Nucleus accumbens (tissue), 56 donors: ENCODE measurements around the gene MYH14.
A peak's percentile ranks its signal among the peaks of the same experiment; 100 is the strongest.

Experiments used
- DNase-seq, 56 donors: peaks; one replicate each; lab custom pipeline; 2025; lab: John Stamatoyannopoulos, UW

Gene MYH14

DNA sequence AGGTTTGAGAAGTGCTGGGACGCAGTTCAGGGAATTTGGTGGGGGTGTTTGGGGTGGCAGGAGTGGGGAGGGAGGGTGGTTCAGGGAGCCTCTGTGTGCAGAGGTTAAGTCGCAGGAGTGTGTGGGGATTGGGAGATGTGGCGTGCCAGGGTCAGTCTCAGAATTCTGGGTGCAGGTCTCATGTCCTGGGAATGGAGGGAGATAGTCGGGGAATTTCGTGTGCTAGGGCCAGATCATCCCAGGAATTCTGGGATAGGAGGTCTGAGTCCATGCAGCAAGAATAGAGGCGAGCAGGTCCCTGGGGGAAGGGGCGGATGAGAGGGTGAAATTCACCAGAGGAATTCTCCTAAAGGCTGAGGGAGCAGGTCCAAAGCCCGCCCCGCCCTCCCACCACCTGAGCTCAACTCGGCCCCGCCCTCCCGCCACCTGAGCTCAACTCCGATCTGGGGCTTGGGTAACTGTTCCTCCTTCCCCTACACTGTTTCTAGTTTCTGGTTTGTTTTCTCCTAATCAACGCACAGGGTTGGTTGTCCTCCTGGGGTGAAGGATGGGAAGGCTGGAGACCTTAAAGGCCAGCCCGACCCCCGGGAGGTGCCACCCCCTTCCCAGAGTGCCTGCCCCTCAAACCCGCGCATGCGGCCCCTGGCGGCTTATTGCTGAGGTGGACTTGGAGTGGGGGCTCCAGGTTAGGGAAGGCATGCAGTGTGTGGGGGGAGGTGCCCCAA lies 110.6 kb downstream of the MYH14 start:
- peak in 2 of 56 donors; percentile 21 to 42 for DNase-seq

- DNase-seq = peak in 1 of 56 donors; percentile 32
Observed at GRCh38 chr19:50314724-50315708, 111.6 kb downstream of the MYH14 start.

DNA sequence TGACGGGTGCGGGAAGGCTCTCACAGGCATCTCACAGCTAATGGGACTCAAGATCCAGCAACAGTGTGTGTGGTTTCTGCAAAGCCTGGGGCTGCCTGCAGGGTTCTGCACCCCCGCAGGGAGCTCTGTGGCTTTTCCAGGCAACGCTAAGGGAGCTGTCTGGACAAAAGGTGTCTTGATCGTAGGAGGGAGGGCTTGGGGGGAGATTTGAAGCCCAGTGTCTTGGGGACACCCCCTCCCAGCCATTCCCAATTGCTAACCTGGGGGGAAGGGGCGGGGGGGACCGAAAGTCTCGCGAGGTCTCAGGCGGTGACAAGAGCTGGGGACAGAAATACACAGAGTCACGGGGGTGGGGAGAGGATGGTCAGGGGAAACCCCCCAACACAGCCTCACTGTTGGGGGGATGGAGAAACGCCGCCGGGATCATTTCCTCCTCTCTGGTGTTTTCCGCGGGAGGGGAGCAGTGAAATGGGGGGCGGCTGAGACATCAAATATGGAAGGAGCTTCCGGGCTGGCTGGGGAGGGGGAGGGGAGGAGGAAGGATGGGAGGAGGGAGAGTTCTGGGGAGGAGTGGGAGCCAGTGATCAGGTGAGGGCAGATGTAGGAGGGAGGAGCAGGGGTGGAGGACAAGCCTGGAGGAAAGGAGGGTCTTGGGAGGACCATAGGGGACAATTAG lies 112.5 kb downstream of the MYH14 start:
- DNase-seq = peak in 27 of 56 donors; percentile 12 to 76 (median 45)

GRCh38 chr19:50317115-50317514 lies 113.7 kb downstream of the MYH14 start:
- no peak for DNase-seq

GRCh38 chr19:50318438-50318837 lies 115.0 kb downstream of the MYH14 start:
- DNase-seq = no peak

DNA sequence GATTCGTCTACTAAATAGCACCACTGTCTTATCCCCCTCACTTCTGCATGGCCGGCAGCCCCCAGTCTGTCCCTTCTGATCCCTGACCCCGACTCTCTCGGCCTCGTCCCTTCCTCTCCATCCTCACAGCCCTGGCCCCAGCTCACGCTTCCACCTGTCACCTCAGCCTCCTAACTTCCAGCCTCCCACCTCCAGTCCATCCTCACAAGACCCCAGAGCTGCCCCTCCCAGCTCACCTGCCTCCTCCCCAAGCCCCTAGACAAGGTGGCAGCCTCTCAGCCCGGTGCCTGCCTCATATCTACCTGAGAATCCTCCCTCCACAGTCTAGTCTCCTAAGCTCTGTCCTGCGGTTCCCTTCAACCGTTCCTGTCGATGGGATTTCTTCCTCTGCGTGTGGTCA lies 115.7 kb downstream of the MYH14 start:
- no peak for DNase-seq

DNA sequence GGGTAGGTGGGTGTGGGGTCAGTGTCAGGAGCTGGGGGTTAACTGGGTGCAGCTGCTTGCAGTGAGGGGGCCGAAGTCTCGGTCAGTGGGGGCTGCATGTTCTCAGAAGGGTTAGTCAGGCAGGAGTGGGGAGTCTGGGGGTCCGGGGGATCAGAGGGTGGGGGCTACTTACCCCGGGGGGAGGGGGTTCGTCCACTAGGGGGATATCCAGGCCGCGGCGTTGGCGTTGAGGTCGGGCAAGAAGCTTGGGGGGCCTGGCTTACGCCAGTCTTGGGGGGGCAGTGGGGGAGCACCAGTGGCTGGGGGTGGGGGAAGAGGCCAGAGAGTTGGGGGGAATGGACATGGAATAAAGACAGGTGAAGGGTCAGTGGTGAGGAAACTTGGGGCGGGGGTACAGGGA lies 116.6 kb downstream of the MYH14 start:
- no peak for DNase-seq

DNA sequence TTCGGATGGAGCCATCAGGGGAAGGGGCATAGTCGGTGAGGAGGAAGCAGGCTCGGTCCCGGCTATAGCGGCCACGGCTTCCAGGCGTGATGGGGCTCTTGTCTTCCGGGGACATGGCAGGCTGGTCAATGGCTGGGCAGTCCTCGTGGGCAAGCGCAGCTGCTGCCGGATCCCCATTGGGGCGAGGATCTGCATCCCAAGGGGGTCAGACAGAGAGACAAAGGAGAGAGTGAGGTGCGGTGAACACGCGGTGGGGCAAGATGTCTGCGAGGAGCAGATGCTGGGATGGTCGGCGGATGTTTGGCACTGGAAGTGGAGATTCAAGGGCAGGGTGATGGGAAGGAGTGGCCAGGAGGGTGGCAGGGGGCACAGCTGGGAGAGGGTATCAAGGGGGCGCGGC lies 117.2 kb downstream of the MYH14 start:
- no peak for DNase-seq

DNA sequence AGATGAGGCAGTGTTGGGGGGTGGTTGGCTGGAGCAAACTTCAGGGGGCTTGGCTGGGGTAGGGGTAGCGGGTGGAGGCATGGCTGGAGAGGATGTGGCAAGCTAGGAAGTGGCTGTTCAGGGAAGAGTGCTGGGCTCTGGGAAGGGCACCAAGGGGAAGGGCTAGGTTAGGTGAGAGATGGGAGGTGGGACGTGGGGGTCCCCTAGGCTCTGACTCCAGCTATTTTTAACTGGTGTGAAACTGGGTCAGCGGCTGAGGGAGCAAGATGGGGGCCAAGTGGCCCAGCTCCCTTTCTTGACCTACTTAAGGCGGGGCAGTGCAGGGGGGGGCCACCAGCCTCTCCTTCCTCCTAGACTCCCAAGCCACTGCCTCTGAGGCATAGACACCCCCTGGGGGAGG lies 118.4 kb downstream of the MYH14 start:
- DNase-seq = no peak

GRCh38 chr19:50322234-50322633 lies 118.8 kb downstream of the MYH14 start:
- DNase-seq = no peak

GRCh38 chr19:50322931-50323781 lies 119.7 kb downstream of the MYH14 start:
- no peak for DNase-seq

GRCh38 chr19:50323782-50324133 lies 120.3 kb downstream of the MYH14 start:
- no peak for DNase-seq

DNA sequence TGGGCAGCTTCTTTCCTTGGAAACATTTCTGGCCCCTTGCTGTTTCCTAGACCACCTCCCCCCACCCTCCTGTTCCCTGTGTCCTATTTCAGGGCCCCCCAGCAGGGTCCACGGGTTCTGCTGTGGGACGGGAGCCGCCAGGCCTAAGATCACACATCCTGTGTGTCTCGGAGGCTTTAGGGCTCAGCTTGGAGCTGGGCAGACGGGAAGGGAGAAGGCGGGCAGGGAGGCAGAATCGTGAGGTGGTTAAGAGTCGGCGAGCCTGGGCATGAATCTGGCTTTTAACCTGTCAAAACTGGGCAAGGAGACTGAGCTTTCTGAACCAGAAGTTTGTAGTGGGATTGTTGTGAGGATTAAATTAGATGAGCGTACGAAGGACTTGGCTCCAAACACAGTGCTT lies 120.9 kb downstream of the MYH14 start:
- no peak for DNase-seq

DNA sequence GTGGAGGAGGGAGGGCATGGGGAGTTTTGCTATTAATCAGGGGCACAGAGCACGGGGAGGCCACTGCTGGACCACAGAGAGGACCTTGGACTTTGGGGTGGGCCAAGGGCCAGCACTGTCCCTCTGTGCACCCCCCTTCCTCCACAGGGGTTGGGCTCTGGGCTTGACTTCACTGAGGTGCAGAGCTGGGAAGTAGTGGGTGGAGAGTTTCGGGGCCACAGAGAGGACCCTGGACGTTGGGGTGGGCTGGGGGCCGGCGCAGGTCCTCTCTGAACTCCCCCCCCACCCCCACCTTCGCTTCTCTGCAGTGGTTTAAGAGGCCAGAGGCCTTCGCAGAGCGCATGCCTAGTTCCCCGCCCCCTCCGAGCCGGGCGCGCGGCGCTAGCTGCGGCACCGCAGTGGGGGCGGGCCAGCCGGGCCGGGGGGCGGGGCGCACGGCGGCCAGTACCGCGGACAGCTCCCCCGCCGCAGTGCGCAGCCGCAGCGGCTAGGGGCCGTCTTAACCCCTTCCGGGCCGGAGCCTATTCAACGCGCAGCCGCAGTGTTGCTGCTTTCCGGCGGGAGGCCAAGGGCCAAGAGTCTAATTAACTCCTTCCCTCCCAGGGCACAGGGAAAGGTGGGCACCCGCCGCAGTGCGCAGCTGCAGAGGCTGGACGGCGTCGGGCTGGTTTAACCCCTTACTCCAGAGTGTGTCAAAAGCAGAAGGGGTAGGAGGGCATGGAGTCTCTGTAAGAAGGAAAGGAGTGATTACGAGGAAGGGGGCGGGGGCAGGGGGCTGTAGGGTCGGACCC lies 122.1 kb downstream of the MYH14 start:
- peak in 50 of 56 donors; percentile 15 to 82 (median 52) for DNase-seq

GRCh38 chr19:50326101-50326664 lies 122.8 kb downstream of the MYH14 start:
- no peak for DNase-seq

GRCh38 chr19:50327013-50327412 lies 123.6 kb downstream of the MYH14 start:
- DNase-seq = no peak

DNA sequence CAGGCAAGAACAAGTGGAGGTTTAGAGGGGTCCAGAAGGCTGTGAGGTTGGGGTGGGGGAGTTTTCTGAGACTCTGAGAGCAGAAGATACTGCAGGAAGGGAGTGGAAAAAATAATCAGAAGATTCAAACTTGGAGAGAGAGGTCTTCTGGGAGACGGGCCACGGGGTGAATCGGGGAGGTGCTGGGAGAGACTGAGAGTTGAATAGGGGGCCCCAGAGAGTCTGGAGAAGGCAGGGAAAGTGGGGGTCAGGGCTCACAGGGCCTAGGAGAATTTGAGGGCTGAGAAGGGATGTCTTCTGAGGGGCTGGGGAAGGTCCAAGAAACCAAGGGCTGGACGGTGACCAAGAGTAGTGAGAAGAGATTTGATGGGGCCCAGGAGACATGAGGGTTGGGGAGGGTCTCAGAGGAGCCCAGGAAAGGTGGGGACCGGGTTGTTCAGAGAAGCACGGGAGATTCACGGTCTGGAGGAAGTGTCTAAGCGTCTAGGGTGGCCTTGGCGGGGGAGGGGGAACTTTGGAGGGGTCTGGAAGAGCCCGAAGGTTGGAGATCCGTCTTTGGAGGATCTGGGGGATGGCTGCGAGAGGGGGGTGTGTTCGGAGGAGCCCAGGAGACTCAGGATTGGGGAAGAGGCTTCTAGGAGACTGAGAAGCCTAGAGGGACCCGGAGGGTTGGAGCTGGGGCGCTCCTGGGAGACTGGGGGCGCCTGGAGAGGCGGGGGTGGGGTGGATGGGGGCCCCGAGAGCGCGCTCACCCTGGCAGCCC lies 124.2 kb downstream of the MYH14 start:
- DNase-seq = no peak

DNA sequence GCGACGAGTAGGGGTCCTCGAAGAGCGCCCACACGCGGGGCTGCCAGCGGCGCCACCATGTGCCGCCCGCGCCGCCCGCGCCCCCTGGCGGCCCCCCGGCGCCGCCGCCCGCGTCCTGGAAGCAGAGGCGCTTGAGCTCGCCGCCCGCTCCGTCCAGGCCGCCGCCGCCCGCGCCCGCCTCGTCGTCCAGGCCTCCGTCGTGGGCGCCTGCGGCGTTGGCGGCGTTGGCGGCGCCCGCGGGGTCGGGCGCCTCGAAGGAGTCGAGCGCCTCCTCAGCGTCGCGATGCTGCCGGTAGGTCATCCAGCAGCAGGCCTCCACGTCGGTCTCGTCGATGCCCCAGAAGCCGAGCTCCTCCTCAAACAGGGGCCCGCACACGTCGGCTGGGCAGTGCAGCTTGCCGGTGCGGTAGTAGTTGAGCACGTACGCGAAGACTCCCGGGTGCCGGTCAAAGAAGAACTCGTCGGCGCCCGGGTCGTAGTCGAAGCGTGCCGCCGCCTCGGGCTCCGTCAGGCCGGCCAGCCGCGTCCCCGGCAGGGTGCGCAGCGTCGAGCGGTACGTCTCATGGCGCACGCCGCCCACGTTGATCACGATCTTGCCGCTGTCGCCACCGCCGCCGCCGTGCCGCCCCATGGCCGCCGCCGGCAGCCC lies 124.9 kb downstream of the MYH14 start:
- peak in 5 of 56 donors; percentile 46 to 66 (median 57) for DNase-seq
